GM12875 (cell line): ENCODE data around the gene ARMC8.
A peak's percentile ranks its signal among the peaks of the same experiment; 100 is the strongest.
"Not testable (repeated sequence)": the region's sequence is repeated elsewhere in the genome, so short reads cannot be mapped to it uniquely, and the experiment has no call there.

Experiments used
- H3K4me3 ChIP-seq: one replicate; pipeline ENCODE4 v1.5.1; 2011; ENCODE audit warnings: low read depth, low read length, control low read depth
- TF ChIP-seq, protein P1 (sequence below): IDR thresholded peaks from 2 replicates; pipeline ENCODE4 v1.5.1; 2011; ENCODE audit warnings: low read depth, mild to moderate bottlenecking, control low read depth, inconsistent platforms, low read length, moderate library complexity, borderline replicate concordance; ENCODE audit not compliant: insufficient read depth

Gene ARMC8, protein sequence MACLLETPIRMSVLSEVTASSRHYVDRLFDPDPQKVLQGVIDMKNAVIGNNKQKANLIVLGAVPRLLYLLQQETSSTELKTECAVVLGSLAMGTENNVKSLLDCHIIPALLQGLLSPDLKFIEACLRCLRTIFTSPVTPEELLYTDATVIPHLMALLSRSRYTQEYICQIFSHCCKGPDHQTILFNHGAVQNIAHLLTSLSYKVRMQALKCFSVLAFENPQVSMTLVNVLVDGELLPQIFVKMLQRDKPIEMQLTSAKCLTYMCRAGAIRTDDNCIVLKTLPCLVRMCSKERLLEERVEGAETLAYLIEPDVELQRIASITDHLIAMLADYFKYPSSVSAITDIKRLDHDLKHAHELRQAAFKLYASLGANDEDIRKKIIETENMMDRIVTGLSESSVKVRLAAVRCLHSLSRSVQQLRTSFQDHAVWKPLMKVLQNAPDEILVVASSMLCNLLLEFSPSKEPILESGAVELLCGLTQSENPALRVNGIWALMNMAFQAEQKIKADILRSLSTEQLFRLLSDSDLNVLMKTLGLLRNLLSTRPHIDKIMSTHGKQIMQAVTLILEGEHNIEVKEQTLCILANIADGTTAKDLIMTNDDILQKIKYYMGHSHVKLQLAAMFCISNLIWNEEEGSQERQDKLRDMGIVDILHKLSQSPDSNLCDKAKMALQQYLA

DNA sequence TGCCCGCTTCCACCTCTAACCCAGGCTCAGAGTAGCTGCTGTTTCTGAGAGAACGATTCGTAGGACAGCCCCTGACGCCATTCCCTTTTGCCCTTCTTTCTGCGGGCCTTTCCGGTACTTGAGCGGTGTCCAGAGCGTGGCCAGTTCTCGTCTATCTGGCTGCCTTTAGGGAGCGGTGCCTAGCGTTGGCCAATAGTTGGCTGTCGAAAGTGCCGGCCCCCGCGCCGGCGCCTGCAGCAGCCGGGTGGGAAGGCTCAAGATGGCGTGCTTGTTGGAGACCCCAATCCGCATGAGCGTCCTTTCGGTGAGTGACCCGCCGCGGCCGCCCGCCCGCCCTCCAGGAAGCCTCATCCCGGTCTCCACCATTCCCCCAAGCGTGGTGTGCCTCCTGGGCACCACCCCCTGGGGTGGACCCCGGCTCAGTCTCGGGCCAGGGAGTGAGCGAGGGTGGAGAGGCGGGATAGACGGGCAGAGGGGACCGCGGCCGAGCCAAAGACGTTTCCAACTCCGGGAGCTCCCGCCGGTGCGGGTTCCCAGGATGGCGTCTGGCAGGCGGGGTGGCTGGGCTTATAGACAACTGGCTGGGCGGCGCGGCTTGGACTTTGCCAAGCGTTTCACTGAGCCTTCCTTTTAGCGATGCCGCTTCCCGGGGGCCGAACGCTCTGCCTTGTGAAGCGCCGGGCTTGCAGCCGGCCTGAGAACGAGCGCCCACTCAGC lies at the start of gene ARMC8:
ARMC8 (plus strand) TSS at position 6 of the 717 bp plus-strand sequence; CDS start at position 260, 254 bp downstream.
- TF ChIP-seq, protein P1, sequence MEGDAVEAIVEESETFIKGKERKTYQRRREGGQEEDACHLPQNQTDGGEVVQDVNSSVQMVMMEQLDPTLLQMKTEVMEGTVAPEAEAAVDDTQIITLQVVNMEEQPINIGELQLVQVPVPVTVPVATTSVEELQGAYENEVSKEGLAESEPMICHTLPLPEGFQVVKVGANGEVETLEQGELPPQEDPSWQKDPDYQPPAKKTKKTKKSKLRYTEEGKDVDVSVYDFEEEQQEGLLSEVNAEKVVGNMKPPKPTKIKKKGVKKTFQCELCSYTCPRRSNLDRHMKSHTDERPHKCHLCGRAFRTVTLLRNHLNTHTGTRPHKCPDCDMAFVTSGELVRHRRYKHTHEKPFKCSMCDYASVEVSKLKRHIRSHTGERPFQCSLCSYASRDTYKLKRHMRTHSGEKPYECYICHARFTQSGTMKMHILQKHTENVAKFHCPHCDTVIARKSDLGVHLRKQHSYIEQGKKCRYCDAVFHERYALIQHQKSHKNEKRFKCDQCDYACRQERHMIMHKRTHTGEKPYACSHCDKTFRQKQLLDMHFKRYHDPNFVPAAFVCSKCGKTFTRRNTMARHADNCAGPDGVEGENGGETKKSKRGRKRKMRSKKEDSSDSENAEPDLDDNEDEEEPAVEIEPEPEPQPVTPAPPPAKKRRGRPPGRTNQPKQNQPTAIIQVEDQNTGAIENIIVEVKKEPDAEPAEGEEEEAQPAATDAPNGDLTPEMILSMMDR, result no peak
- H3K4me3 ChIP-seq, result peak within 1 kb of the TSS; percentile 94

DNA sequence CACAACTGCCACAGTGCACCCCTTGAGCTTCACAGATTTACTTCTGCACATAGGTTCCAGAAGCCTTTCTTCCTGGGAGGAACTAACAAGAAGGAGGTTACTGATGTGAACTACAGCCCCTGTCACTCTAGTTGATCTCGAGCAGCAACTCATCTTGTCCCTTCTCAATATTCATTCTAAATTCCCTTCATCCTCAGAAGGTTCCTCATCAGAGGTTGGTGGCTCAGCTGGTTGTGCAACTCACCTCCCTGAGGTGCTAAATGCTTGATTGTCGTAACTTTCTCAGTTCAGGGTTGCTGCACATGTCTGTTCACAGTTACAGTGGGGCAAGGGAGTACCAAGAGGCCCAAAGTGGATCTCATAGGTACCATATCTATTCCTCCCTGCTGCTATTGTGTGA lies 49.2 kb upstream of the ARMC8 start:
- no peak overlapping the region for H3K4me3 ChIP-seq
- TF ChIP-seq, protein P1, result no peak

GRCh38 chr3:138139691-138140090 lies 47.4 kb upstream of the ARMC8 start:
- H3K4me3 ChIP-seq, result no peak overlapping the region
- TF ChIP-seq, protein P1, result no peak

DNA sequence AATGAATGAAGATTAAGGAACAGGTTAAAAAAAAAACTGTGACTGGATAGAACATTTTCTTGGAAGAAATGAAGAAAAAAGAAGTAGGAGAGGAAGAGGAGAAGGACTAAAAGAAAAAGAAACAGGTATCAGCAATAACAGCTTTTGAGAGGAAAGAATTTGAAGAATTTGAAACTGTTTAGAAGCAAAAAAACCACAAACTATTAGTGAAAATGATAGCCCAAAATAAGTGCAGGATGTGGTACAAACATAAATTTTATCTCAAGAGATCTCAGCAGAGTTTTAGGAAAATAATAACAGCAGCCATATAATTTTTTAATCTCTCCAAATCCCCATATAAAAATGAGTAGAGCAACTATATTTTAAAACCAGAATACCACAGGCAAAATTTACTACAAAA lies 46.2 kb upstream of the ARMC8 start:
- TF ChIP-seq, protein P1, result no peak
- no peak overlapping the region for H3K4me3 ChIP-seq

DNA sequence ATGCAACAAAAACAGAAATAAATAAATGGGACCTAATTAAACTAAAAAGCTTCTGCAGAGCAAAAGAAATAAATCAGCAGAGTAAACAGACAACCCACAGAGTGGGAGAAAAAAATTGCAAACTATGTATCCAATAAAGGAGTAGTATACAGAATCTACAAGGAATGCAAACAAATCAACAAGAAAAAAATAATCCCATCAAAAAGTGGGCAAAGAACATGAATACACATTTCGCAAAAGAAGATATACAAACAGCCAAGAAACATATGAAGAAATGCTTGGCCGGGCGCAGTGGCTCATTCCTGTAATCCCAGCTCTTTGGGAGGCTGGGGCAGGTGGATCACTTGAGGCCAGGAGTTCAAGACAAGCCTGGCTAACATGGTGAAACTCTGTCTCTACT lies 44.9 kb upstream of the ARMC8 start:
- H3K4me3 ChIP-seq, result not testable (repeated sequence)

GRCh38 chr3:138148503-138148902 lies 38.6 kb upstream of the ARMC8 start:
- no peak overlapping the region for H3K4me3 ChIP-seq
- TF ChIP-seq, protein P1, result no peak

DNA sequence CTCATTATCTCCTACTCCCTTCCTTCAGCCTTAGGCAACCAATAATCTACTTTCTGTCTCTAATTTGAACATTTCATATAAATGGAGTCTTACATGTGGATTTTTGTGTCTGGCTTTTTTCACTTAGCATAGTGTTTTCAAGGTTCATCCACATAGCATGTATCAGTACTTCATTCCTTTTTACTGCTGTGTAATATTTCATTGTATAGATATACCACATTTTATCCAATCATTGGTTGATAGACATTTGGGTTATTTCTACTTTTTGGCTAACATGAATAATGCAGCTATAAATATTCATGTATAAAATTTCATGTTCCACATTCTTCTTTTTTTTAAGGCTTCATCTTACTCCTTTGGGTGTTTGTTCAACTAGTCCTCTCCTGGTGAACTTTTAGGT lies 32.6 kb upstream of the ARMC8 start:
- TF ChIP-seq, protein P1, result no peak
- no peak overlapping the region for H3K4me3 ChIP-seq
